Mucosa of stomach (tissue), 1 donor: ENCODE data around the gene UBALD1.
"Not testable (repeated sequence)": the region's sequence is repeated elsewhere in the genome, so short reads cannot be mapped to it uniquely, and the experiment has no call there.

Experiments used
- H3K27me3 ChIP-seq: one replicate; pipeline ENCODE4 v1.7.0; 2013; ENCODE audit warnings: mild to moderate bottlenecking, low read length; ENCODE audit not compliant: control insufficient read depth, insufficient read depth
- H3K36me3 ChIP-seq: one replicate; pipeline ENCODE4 v1.7.0; 2013; ENCODE audit warnings: low read length; ENCODE audit not compliant: control insufficient read depth, insufficient read depth
- H3K4me1 ChIP-seq: one replicate; pipeline ENCODE4 v1.7.0; 2013; ENCODE audit warnings: mild to moderate bottlenecking, low read length; ENCODE audit not compliant: control insufficient read depth, insufficient read depth
- H3K4me3 ChIP-seq: one replicate; pipeline ENCODE4 v1.7.0; 2013; ENCODE audit warnings: low read length
- H3K9ac ChIP-seq: one replicate; pipeline ENCODE4 v1.7.0; 2013; ENCODE audit warnings: mild to moderate bottlenecking, low read length, moderate library complexity
- H3K9me3 ChIP-seq: one replicate; pipeline ENCODE4 v1.7.0; 2013; ENCODE audit warnings: mild to moderate bottlenecking, low read length, moderate library complexity; ENCODE audit not compliant: control insufficient read depth
- donor health status: Pancreatic carcinoma.

The UBALD1 gene

GRCh38 chr16:4654011-4654963, 39.6 kb upstream of the UBALD1 start:
- Histone ChIP-seq H3K4me3 (no peak overlapping the region), H3K4me1 (peaks cover 41% of the 10 kb centered on the region)

GRCh38 chr16:4652561-4652960, 37.9 kb upstream of the UBALD1 start:
- Histone ChIP-seq H3K4me3 (no peak overlapping the region), H3K9me3 (no peaks in the 10 kb centered on the region), H3K27me3 (no peaks in the 10 kb centered on the region), H3K36me3 (no peaks in the 10 kb centered on the region), H3K9ac (no peak overlapping the region), H3K4me1 (peaks cover 41% of the 10 kb centered on the region)

More at GRCh38 chr16:4654011-4654963, 39.6 kb upstream of the UBALD1 start:
- peak overlapping the region; percentile 37 for H3K9ac ChIP-seq
- no peaks in the 10 kb centered on the region for H3K9me3 ChIP-seq
- H3K36me3 ChIP-seq: no peaks in the 10 kb centered on the region
- no peaks in the 10 kb centered on the region for H3K27me3 ChIP-seq

- Histone ChIP-seq H3K4me3 (no peak overlapping the region), H3K4me1 (peaks cover 41% of the 10 kb centered on the region), H3K27me3 (no peaks in the 10 kb centered on the region), H3K9ac (no peak overlapping the region), H3K9me3 (no peaks in the 10 kb centered on the region), H3K36me3 (no peaks in the 10 kb centered on the region)
These were observed 37.1 kb upstream of the UBALD1 start for GRCh38 chr16:4651827-4652226.

GRCh38 chr16:4650443-4651074, 35.9 kb upstream of the UBALD1 start:
- H3K9ac ChIP-seq, H3K36me3 ChIP-seq, H3K4me3 ChIP-seq, H3K27me3 ChIP-seq, H3K9me3 ChIP-seq: not testable (repeated sequence)
- H3K4me1 ChIP-seq: peaks cover 35% of the 10 kb centered on the region

GRCh38 chr16:4649744-4650442, 35.2 kb upstream of the UBALD1 start:
- no peaks in the 10 kb centered on the region for H3K27me3 ChIP-seq
- no peak overlapping the region for H3K4me3 ChIP-seq
- H3K36me3 ChIP-seq: no peaks in the 10 kb centered on the region
- peaks cover 28% of the 10 kb centered on the region for H3K4me1 ChIP-seq
- no peaks in the 10 kb centered on the region for H3K9me3 ChIP-seq
- no peak overlapping the region for H3K9ac ChIP-seq

- H3K9me3 ChIP-seq: no peaks in the 10 kb centered on the region
- no peaks in the 10 kb centered on the region for H3K27me3 ChIP-seq
- H3K4me1 ChIP-seq: peaks cover 18% of the 10 kb centered on the region
- no peak overlapping the region for H3K9ac ChIP-seq
- H3K4me3 ChIP-seq: no peak overlapping the region
- no peaks in the 10 kb centered on the region for H3K36me3 ChIP-seq
These were observed 34.2 kb upstream of the UBALD1 start for GRCh38 chr16:4648917-4649316.

- Histone ChIP-seq H3K9me3 (no peaks in the 10 kb centered on the region), H3K9ac (no peak overlapping the region), H3K4me3 (no peak overlapping the region), H3K27me3 (no peaks in the 10 kb centered on the region), H3K4me1 (peaks cover 6% of the 10 kb centered on the region), H3K36me3 (no peaks in the 10 kb centered on the region)
These were observed 32.9 kb upstream of the UBALD1 start for GRCh38 chr16:4647644-4647980.

- H3K27me3 ChIP-seq: no peaks in the 10 kb centered on the region
- H3K9ac ChIP-seq: no peak overlapping the region
- H3K4me3 ChIP-seq: no peak overlapping the region
- H3K9me3 ChIP-seq: no peaks in the 10 kb centered on the region
- peaks cover 6% of the 10 kb centered on the region for H3K4me1 ChIP-seq
- H3K36me3 ChIP-seq: no peaks in the 10 kb centered on the region
These were observed 32.3 kb upstream of the UBALD1 start for GRCh38 chr16:4646773-4647643.

- H3K4me1 ChIP-seq: peaks cover 14% of the 10 kb centered on the region
- no peaks in the 10 kb centered on the region for H3K27me3 ChIP-seq
- no peaks in the 10 kb centered on the region for H3K36me3 ChIP-seq
- no peak overlapping the region for H3K4me3 ChIP-seq
- H3K9ac ChIP-seq: no peak overlapping the region
- no peaks in the 10 kb centered on the region for H3K9me3 ChIP-seq
These were observed 27.2 kb upstream of the UBALD1 start for GRCh38 chr16:4641895-4642294.

GRCh38 chr16:4641306-4641687, 26.6 kb upstream of the UBALD1 start:
- no peaks in the 10 kb centered on the region for H3K27me3 ChIP-seq
- no peaks in the 10 kb centered on the region for H3K9me3 ChIP-seq
- peaks cover 14% of the 10 kb centered on the region for H3K4me1 ChIP-seq
- H3K36me3 ChIP-seq: no peaks in the 10 kb centered on the region
- no peak overlapping the region for H3K9ac ChIP-seq
- no peak overlapping the region for H3K4me3 ChIP-seq

- Histone ChIP-seq H3K4me3 (no peak overlapping the region), H3K9ac (no peak overlapping the region), H3K9me3 (no peaks in the 10 kb centered on the region), H3K4me1 (peaks cover 14% of the 10 kb centered on the region), H3K36me3 (no peaks in the 10 kb centered on the region), H3K27me3 (no peaks in the 10 kb centered on the region)
These were observed 26.1 kb upstream of the UBALD1 start for GRCh38 chr16:4640572-4641305.
